Fibroblast of lung (primary cell): ENCODE data around the gene CREB5. TPM values are rescaled to one million over a fixed set of nuclear protein-coding genes. Genes with fewer than 3 reads are reported as not detected.

Experiments
- DNase-seq, 2 donors: peaks; one replicate each; pipeline versions ENCODE4 v3.0.0 to v3.0.0-alpha.2; 2010; ENCODE audit warnings: low read depth in 2 of 2
- H2AFZ ChIP-seq: 2 replicates; pipeline ENCODE4 v1.5.1; 2012; ENCODE audit warnings: low read length, control low read depth, inconsistent platforms
- H3K27ac ChIP-seq: 2 replicates; pipeline ENCODE4 v1.5.1; 2011; ENCODE audit warnings: low read length, control low read depth; ENCODE audit not compliant: insufficient read depth
- H3K27me3 ChIP-seq: 2 replicates; pipeline ENCODE4 v1.5.1; 2011; ENCODE audit warnings: mild to moderate bottlenecking, low read length; ENCODE audit not compliant: control insufficient read depth, insufficient read depth
- H3K36me3 ChIP-seq: 2 replicates; pipeline ENCODE4 v1.5.1; 2011; ENCODE audit warnings: low read length; ENCODE audit not compliant: control insufficient read depth, insufficient read depth
- H3K4me1 ChIP-seq: 2 replicates; pipeline ENCODE4 v1.5.1; 2011; ENCODE audit warnings: low read length; ENCODE audit not compliant: control insufficient read depth, insufficient read depth; ENCODE audit errors: extremely low read depth
- H3K4me2 ChIP-seq: 2 replicates; pipeline ENCODE4 v1.5.1; 2011; ENCODE audit warnings: low read length, control low read depth; ENCODE audit not compliant: insufficient read depth; ENCODE audit errors: extremely low read depth
- H3K4me3 ChIP-seq, 4 experiments: fragments of 200-600 bp in 1 of 4; sonication (generic) in 1 of 4; replicated peaks in 1 of 4; 2 replicates each; pipeline ENCODE4 v1.5.1; 2011 to 2016; ENCODE audit warnings: low read length in 4 of 4, low read depth in 3 of 4, mild to moderate bottlenecking in 3 of 4, control low read depth in 2 of 4, inconsistent platforms in 1 of 4, mixed read lengths in 1 of 4; ENCODE audit not compliant: insufficient read depth in 1 of 4; ENCODE audit errors: control extremely low read depth in 1 of 4
- H3K79me2 ChIP-seq: 2 replicates; pipeline ENCODE4 v1.5.1; 2012; ENCODE audit warnings: mild to moderate bottlenecking, low read length, inconsistent platforms; ENCODE audit not compliant: control insufficient read depth, insufficient read depth
- H3K9ac ChIP-seq: 2 replicates; pipeline ENCODE4 v1.5.1; 2011; ENCODE audit warnings: mild to moderate bottlenecking, low read length, control low read depth; ENCODE audit not compliant: insufficient read depth
- H3K9me3 ChIP-seq: 2 replicates; pipeline ENCODE4 v1.5.1; 2012; ENCODE audit warnings: low read depth, low read length; ENCODE audit not compliant: control insufficient read depth, insufficient read depth
- H4K20me1 ChIP-seq: 2 replicates; pipeline ENCODE4 v1.5.1; 2011; ENCODE audit warnings: low read length; ENCODE audit not compliant: control insufficient read depth, insufficient read depth; ENCODE audit errors: extremely low read depth
- CTCF ChIP-seq, 2 donors: IDR thresholded peaks in 1 of 2; conservative IDR thresholded peaks in 1 of 2; 1 replicate in 1 of 2; 2 replicates in 1 of 2; pipeline ENCODE4 v1.5.1; 2011 to 2012; ENCODE audit warnings: low read length in 2 of 2, control low read depth in 1 of 2, inconsistent platforms in 1 of 2, low read depth in 1 of 2, mild to moderate bottlenecking in 1 of 2
- EZH2 ChIP-seq: IDR thresholded peaks from 2 replicates; pipeline ENCODE4 v1.5.1; 2012; ENCODE audit warnings: low read length, control low read depth, mild to moderate bottlenecking; ENCODE audit errors: missing control alignments
- polyA plus RNA-seq, 2 donors: library from polyadenylated mRNA; depleted of rRNA in 1 of 2; stranded (reverse) in 1 of 2; unstranded in 1 of 2; fragments of >200 nt; gene quantifications; 2 replicates each; pipeline ENCODE4 v1.2.1, GENCODE V29; 2011 to 2012; ENCODE audit warnings: missing spikeins in 1 of 2
- total RNA-seq: library from RNA; depleted of rRNA; stranded (reverse); fragments of >200 nt; gene quantifications from 2 replicates; pipeline ENCODE4 v1.2.1, GENCODE V29; 2014

CREB5 gene
- total and polyA plus RNA-seq, 2 donors (not counting 1 experiment from before 2014, with no cell fraction given): 8.2 to 28.4 TPM

GRCh38 chr7:28618383-28618782 lies 206.1 kb downstream of the CREB5 start:
- Histone ChIP-seq H3K36me3 (no peaks in the 10 kb centered on the region), H3K4me3 (no peak overlapping the region), H3K27me3 (no peaks in the 10 kb centered on the region), H3K4me1 (no peaks in the 10 kb centered on the region), H2AFZ (no peak overlapping the region), H3K9ac (no peak overlapping the region), H4K20me1 (peaks cover 3% of the 10 kb centered on the region), H3K27ac (no peak overlapping the region), H3K79me2 (no peaks in the 10 kb centered on the region), H3K4me2 (no peak overlapping the region), H3K9me3 (no peaks in the 10 kb centered on the region)
- no peak for DNase-seq
- TF ChIP-seq EZH2 (no peak), CTCF (conservative IDR thresholded peaks at IDR 0.05 in 1 of 2, IDR thresholded peaks at IDR 0.05 in 1 of 2; ENCODE audit: low read depth in 1 of 2, low read length in 2 of 2) (no peak)

- no peaks in the 10 kb centered on the region for H3K4me1 ChIP-seq
- no peaks in the 10 kb centered on the region for H3K79me2 ChIP-seq
- H3K27ac ChIP-seq: no peak overlapping the region
- no peak for DNase-seq
- no peak overlapping the region for H3K9ac ChIP-seq
- H3K4me3 ChIP-seq: no peak overlapping the region
- no peaks in the 10 kb centered on the region for H3K9me3 ChIP-seq
- no peak overlapping the region for H3K4me2 ChIP-seq
- H4K20me1 ChIP-seq: peaks cover 3% of the 10 kb centered on the region
- TF ChIP-seq CTCF (conservative IDR thresholded peaks at IDR 0.05 in 1 of 2, IDR thresholded peaks at IDR 0.05 in 1 of 2; ENCODE audit: low read depth in 1 of 2, low read length in 2 of 2): no peak
- no peak for TF ChIP-seq EZH2
- H3K36me3 ChIP-seq: no peaks in the 10 kb centered on the region
- no peak overlapping the region for H2AFZ ChIP-seq
- no peaks in the 10 kb centered on the region for H3K27me3 ChIP-seq
These were observed 206.9 kb downstream of the CREB5 start for GRCh38 chr7:28619256-28619655.

GRCh38 chr7:28621369-28621841 lies 209.1 kb downstream of the CREB5 start:
- no peak for TF ChIP-seq EZH2
- Histone ChIP-seq H3K79me2 (no peaks in the 10 kb centered on the region), H3K36me3 (no peaks in the 10 kb centered on the region), H4K20me1 (peaks cover 3% of the 10 kb centered on the region), H3K27me3 (no peaks in the 10 kb centered on the region), H3K4me1 (no peaks in the 10 kb centered on the region), H3K9me3 (no peaks in the 10 kb centered on the region), H3K27ac (no peak overlapping the region), H2AFZ (no peak overlapping the region), H3K4me3 (no peak overlapping the region), H3K4me2 (no peak overlapping the region), H3K9ac (no peak overlapping the region)
- DNase-seq: no peak
